LoVo (cell line): Measurements from ENCODE around the gene SLC30A5.
"Not testable (repeated sequence)": the region's sequence is repeated elsewhere in the genome, so short reads cannot be mapped to it uniquely, and the experiment has no call there.

ENCODE experiments used
- DNase-seq: peaks from one replicate; pipeline ENCODE4 v3.0.0-alpha.2; 2016; ENCODE audit warnings: low spot score

SLC30A5 gene

GRCh38 chr5:69093771-69094482, at the start of gene SLC30A5:
Gene SLC30A5 (plus strand): TSS chr5:69094014. CDS start chr5:69094256, 242 bp downstream.
- DNase-seq, result peak; percentile 100

- DNase-seq, result not testable (repeated sequence)
Observed at GRCh38 chr5:69045213-69045612, 48.6 kb upstream of the SLC30A5 start.

GRCh38 chr5:69046375-69046957, 47.3 kb upstream of the SLC30A5 start:
- no peak for DNase-seq

- DNase-seq, result no peak
Observed at GRCh38 chr5:69048230-69048629, 45.6 kb upstream of the SLC30A5 start.

GRCh38 chr5:69049151-69049550, 44.7 kb upstream of the SLC30A5 start:
- no peak for DNase-seq

GRCh38 chr5:69049796-69050195, 44.0 kb upstream of the SLC30A5 start:
- DNase-seq, result no peak

GRCh38 chr5:69050214-69050613, 43.6 kb upstream of the SLC30A5 start:
- no peak for DNase-seq

- DNase-seq, result no peak
Observed at GRCh38 chr5:69052181-69052580, 41.6 kb upstream of the SLC30A5 start.

GRCh38 chr5:69074664-69075521, 18.9 kb upstream of the SLC30A5 start:
- no peak for DNase-seq

GRCh38 chr5:69075522-69076179, 18.2 kb upstream of the SLC30A5 start:
- DNase-seq, result no peak

- DNase-seq, result no peak
Observed at GRCh38 chr5:69078921-69079540, 14.8 kb upstream of the SLC30A5 start.

- no peak for DNase-seq
Observed at GRCh38 chr5:69079556-69079955, 14.3 kb upstream of the SLC30A5 start.

GRCh38 chr5:69083412-69083811, 10.4 kb upstream of the SLC30A5 start:
- peak; percentile 66 for DNase-seq

GRCh38 chr5:69084195-69084594, 9.6 kb upstream of the SLC30A5 start:
- no peak for DNase-seq

- DNase-seq, result no peak
Observed at GRCh38 chr5:69084903-69085302, 8.9 kb upstream of the SLC30A5 start.

GRCh38 chr5:69086206-69086605, 7.6 kb upstream of the SLC30A5 start:
- no peak for DNase-seq

- DNase-seq, result not testable (repeated sequence)
Observed at GRCh38 chr5:69088006-69088405, 5.8 kb upstream of the SLC30A5 start.

- DNase-seq, result no peak
Observed at GRCh38 chr5:69090158-69090557, 3.7 kb upstream of the SLC30A5 start.

GRCh38 chr5:69091771-69092170, 2.0 kb upstream of the SLC30A5 start:
- DNase-seq, result no peak

- no peak for DNase-seq
Observed at GRCh38 chr5:69092969-69093368, 845 bp upstream of the SLC30A5 start.

- DNase-seq, result no peak
Observed at GRCh38 chr5:69099302-69099701, 5.5 kb downstream of the SLC30A5 start.

- no peak for DNase-seq
Observed at GRCh38 chr5:69103521-69103920, 9.7 kb downstream of the SLC30A5 start.
